Smooth muscle cell (in vitro differentiated cells): Measurements from ENCODE around the gene NLRC3. TPM values are rescaled to one million over a fixed set of nuclear protein-coding genes. Genes with fewer than 3 reads are reported as not detected.

Experiments used
- DNase-seq: peaks from one replicate; lab custom pipeline; 2025; ENCODE audit not compliant: unreplicated experiment; lab: John Stamatoyannopoulos, UW
- H2AFZ ChIP-seq: fragments of 200-600 bp; sonication (generic); 2 replicates; pipeline ENCODE4 v1.6.0; 2016; ENCODE audit warnings: antibody characterized with exemption, low read depth, mild to moderate bottlenecking
- H3F3A ChIP-seq: fragments of 200-600 bp; sonication (generic); 2 replicates; pipeline ENCODE4 v1.6.0; 2017; ENCODE audit warnings: antibody characterized with exemption, low read depth
- H3K27ac ChIP-seq: fragments of 200-600 bp; sonication (generic); 2 replicates; pipeline ENCODE4 v1.5.1; 2016; ENCODE audit warnings: low read depth, mild to moderate bottlenecking
- H3K27me3 ChIP-seq: fragments of 200-600 bp; sonication (generic); 2 replicates; pipeline ENCODE4 v1.6.1; 2016; ENCODE audit warnings: low read depth, mild to moderate bottlenecking
- H3K36me3 ChIP-seq: fragments of 200-600 bp; sonication (generic); 2 replicates; pipeline ENCODE4 v1.5.1; 2016; ENCODE audit warnings: low read depth
- H3K4me1 ChIP-seq: fragments of 200-600 bp; sonication (generic); 2 replicates; pipeline ENCODE4 v1.5.1; 2016; ENCODE audit warnings: low read depth
- H3K4me2 ChIP-seq: fragments of 200-600 bp; sonication (generic); 2 replicates; pipeline ENCODE4 v1.6.0; 2016; ENCODE audit warnings: mild to moderate bottlenecking
- H3K4me3 ChIP-seq: fragments of 200-600 bp; sonication (generic); 2 replicates; pipeline ENCODE4 v1.5.1; 2016; ENCODE audit warnings: mild to moderate bottlenecking
- H3K79me2 ChIP-seq: fragments of 200-600 bp; sonication (generic); 2 replicates; pipeline ENCODE4 v1.6.0; 2016; ENCODE audit warnings: low read depth, mild to moderate bottlenecking
- H3K9ac ChIP-seq: fragments of 200-600 bp; sonication (generic); 2 replicates; pipeline ENCODE4 v1.6.0; 2016; ENCODE audit warnings: low read depth
- H3K9me3 ChIP-seq: fragments of 200-600 bp; sonication (generic); replicated peaks from 2 replicates; pipeline ENCODE4 v1.5.1; 2016; ENCODE audit warnings: low read depth
- H4K20me1 ChIP-seq: fragments of 200-600 bp; sonication (generic); 2 replicates; pipeline ENCODE4 v1.6.0; 2016; ENCODE audit warnings: low read depth
- WGBS: methylation state at CpG from one replicate; pipeline ENCODE4 v1.1.7; 2016; ENCODE audit warnings: low lambda C conversion rate; 5-methylcytosine and 5-hydroxymethylcytosine counted together
- polyA plus RNA-seq: library from polyadenylated mRNA; unstranded; fragments of >200 nt; fragmentation: Nextera tagmentation; extraction: Ambion mirVana; gene quantifications from 2 replicates; pipeline ENCODE4 v1.2.1, GENCODE V29; 2016
- total RNA-seq: library from RNA; depleted of rRNA; stranded (reverse); fragments of >200 nt; gene quantifications from 2 replicates; pipeline ENCODE4 v1.2.3, GENCODE V29; 2014
- TF ChIP-seq, protein P1 (sequence below): fragments of 200-600 bp; sonication (generic); IDR thresholded peaks from 2 replicates; pipeline ENCODE4 v1.5.1; 2017; ENCODE audit warnings: borderline replicate concordance, mild to moderate bottlenecking, antibody characterized with exemption; ENCODE audit not compliant: insufficient read depth, poor library complexity, severe bottlenecking

NLRC3 gene
- total and polyA plus RNA-seq, 2 experiments from 2014 or later: 0.02 TPM; not detected in 1

DNA sequence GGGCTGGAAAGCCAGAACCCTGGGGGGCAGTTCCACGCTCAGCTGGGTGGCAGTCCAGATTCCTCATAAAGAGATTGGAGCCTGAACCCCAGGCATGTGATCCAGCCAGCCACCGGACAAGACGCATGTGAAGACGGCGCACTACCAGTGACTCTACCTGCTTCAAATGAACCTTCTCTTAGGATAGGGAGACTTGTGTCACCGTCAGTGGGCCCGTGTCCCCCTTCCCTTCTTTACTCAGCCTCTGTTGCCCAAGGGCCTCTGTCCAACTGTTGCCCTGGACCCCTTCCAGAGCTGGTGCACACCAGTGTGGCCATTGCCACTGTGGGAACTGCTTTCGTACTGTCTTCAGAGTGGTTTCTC, 58.2 kb downstream of the NLRC3 start:
- TF ChIP-seq, protein P1, sequence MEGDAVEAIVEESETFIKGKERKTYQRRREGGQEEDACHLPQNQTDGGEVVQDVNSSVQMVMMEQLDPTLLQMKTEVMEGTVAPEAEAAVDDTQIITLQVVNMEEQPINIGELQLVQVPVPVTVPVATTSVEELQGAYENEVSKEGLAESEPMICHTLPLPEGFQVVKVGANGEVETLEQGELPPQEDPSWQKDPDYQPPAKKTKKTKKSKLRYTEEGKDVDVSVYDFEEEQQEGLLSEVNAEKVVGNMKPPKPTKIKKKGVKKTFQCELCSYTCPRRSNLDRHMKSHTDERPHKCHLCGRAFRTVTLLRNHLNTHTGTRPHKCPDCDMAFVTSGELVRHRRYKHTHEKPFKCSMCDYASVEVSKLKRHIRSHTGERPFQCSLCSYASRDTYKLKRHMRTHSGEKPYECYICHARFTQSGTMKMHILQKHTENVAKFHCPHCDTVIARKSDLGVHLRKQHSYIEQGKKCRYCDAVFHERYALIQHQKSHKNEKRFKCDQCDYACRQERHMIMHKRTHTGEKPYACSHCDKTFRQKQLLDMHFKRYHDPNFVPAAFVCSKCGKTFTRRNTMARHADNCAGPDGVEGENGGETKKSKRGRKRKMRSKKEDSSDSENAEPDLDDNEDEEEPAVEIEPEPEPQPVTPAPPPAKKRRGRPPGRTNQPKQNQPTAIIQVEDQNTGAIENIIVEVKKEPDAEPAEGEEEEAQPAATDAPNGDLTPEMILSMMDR: no peak
- Histone ChIP-seq H3K27ac (peak overlapping the region; percentile 85), H3K36me3 (peaks cover 10% of the 10 kb centered on the region), H3K4me3 (no peak overlapping the region), H3K9ac (no peak overlapping the region), H3F3A (peaks cover 18% of the 10 kb centered on the region), H3K27me3 (no peaks in the 10 kb centered on the region), H3K4me2 (no peak overlapping the region), H2AFZ (no peak overlapping the region), H4K20me1 (no peaks in the 10 kb centered on the region), H3K9me3 (no peaks in the 10 kb centered on the region), H3K79me2 (no peaks in the 10 kb centered on the region), H3K4me1 (no peaks in the 10 kb centered on the region)
- WGBS: over 99% methylated on average over 8 of the region's 8 CpGs
- DNase-seq: no peak

DNA sequence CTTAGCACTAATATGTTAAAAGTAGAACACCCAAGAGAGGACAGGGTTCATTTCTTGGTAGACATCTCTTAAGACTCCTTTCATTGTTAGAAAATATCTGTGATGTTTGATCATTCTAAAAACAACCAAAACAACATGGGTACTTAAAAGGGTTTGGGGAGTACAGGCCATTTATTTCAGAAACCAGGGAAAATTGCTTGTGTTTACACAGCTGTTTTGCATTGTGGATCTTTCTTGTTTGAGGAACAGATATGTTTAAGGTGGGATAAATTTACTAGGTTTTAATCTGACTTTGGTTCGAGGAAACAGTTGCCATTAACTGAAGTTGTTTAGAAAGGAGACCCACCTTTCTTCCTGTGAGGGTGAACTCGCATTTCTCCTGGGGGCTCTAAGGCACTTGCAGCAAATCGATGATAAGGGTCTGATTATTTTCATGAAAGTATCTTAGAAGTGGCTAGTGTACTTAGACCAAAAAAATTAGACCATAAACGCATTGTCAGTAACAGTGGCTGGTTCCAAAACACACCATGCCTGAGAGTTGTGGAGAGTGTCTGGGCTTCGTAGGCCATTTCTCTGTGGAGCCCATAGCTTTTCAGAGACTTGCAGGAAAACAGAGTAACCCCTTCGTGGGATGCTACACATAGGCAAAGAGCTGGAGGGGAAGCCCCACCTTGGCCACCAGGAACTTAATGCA, 58.8 kb downstream of the NLRC3 start:
- TF ChIP-seq, protein P1: no peak
- peaks cover 5% of the 10 kb centered on the region for H3K36me3 ChIP-seq
- 93% methylated on average over 6 of the region's 6 CpGs for WGBS
- H4K20me1 ChIP-seq: no peaks in the 10 kb centered on the region
- no peaks in the 10 kb centered on the region for H3K9me3 ChIP-seq
- H3K4me2 ChIP-seq: no peak overlapping the region
- H2AFZ ChIP-seq: no peak overlapping the region
- no peak overlapping the region for H3K27ac ChIP-seq
- no peak overlapping the region for H3K4me3 ChIP-seq
- DNase-seq: no peak
- H3K79me2 ChIP-seq: no peaks in the 10 kb centered on the region
- no peaks in the 10 kb centered on the region for H3K4me1 ChIP-seq
- no peaks in the 10 kb centered on the region for H3K27me3 ChIP-seq
- H3K9ac ChIP-seq: no peak overlapping the region
- peaks cover 18% of the 10 kb centered on the region for H3F3A ChIP-seq

DNA sequence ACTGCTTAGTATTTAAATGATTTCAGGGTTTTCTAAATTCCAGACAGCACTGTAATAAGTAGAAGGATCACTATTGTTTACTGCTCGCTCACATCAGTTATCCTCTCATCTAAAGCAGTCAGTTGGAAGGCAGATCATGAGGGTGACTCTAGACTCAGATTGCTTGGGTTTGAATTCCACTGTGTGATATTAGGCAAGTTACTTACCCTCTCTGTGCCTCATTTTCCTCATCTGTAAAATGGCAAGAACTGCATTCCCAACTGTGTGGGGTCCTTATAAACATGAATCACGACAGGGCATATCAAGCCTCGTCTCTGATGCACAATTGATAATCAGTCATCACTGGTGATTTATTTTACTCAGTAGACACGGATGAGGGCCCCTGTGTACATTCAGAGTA, 61.3 kb downstream of the NLRC3 start:
- Histone ChIP-seq H3K36me3 (no peaks in the 10 kb centered on the region), H3K4me2 (no peak overlapping the region), H3K4me3 (no peak overlapping the region), H2AFZ (no peak overlapping the region), H3K79me2 (no peaks in the 10 kb centered on the region), H3K9me3 (no peaks in the 10 kb centered on the region), H3F3A (peaks cover 18% of the 10 kb centered on the region), H3K4me1 (no peaks in the 10 kb centered on the region), H3K27ac (no peak overlapping the region), H3K9ac (no peak overlapping the region), H4K20me1 (no peaks in the 10 kb centered on the region), H3K27me3 (no peaks in the 10 kb centered on the region)
- DNase-seq: no peak
- 97% methylated on average over 4 of the region's 4 CpGs for WGBS
- TF ChIP-seq, protein P1: no peak

DNA sequence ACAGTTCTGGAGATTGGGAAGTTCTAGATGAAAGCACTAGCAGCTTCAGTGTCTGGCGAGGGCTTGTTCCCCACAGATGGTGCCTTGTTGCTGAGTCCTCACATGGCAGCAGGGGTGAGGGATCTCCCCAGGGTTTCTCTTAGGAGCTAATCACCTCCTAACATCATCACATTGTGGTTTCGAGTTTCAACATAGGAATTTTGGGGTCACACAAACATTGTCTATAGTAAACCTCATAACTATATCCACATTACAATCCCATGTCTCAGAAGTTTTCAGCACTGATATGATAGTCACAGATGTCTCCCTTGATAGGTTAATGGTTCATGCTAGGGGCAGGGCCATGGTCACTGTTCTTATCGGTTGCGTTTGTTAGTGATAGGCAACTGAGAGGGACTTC, 62.6 kb downstream of the NLRC3 start:
- no peaks in the 10 kb centered on the region for H3K36me3 ChIP-seq
- no peak overlapping the region for H2AFZ ChIP-seq
- no peaks in the 10 kb centered on the region for H4K20me1 ChIP-seq
- no peaks in the 10 kb centered on the region for H3K27me3 ChIP-seq
- no peak overlapping the region for H3K27ac ChIP-seq
- TF ChIP-seq, protein P1: no peak
- 96% methylated on average over 4 of the region's 4 CpGs for WGBS
- no peaks in the 10 kb centered on the region for H3K9me3 ChIP-seq
- H3K4me2 ChIP-seq: no peak overlapping the region
- no peak overlapping the region for H3K4me3 ChIP-seq
- no peaks in the 10 kb centered on the region for H3K4me1 ChIP-seq
- H3F3A ChIP-seq: peaks cover 11% of the 10 kb centered on the region
- no peak for DNase-seq
- no peak overlapping the region for H3K9ac ChIP-seq
- H3K79me2 ChIP-seq: no peaks in the 10 kb centered on the region
